Osteoblast (primary cell): ENCODE measurements around the gene SOX21. TPM values are rescaled to one million over a fixed set of nuclear protein-coding genes. Genes with fewer than 3 reads are reported as not detected.

Experiments
- DNase-seq: peaks from one replicate; pipeline ENCODE4 v3.0.0; 2011; ENCODE audit warnings: low spot score, mixed read lengths; ENCODE audit not compliant: insufficient read length; ENCODE audit errors: missing footprints
- H2AFZ ChIP-seq: 2 replicates; pipeline ENCODE4 v1.6.0; 2011; ENCODE audit warnings: mild to moderate bottlenecking, low read length
- H3K27ac ChIP-seq: 2 replicates; pipeline ENCODE4 v1.5.1; 2011; ENCODE audit warnings: mild to moderate bottlenecking, low read depth, low read length, moderate library complexity
- H3K27me3 ChIP-seq: 2 replicates; pipeline ENCODE4 v1.6.0; 2012; ENCODE audit warnings: mild to moderate bottlenecking, control low read depth, inconsistent platforms, low read length, moderate library complexity; ENCODE audit not compliant: insufficient read depth
- H3K36me3 ChIP-seq: 2 replicates; pipeline ENCODE4 v1.5.1; 2011; ENCODE audit warnings: mild to moderate bottlenecking, low read length, control low read depth, moderate library complexity; ENCODE audit not compliant: insufficient read depth
- H3K4me1 ChIP-seq: 2 replicates; pipeline ENCODE4 v1.5.1; 2011; ENCODE audit warnings: mild to moderate bottlenecking, low read length, control low read depth, moderate library complexity; ENCODE audit not compliant: insufficient read depth
- H3K4me2 ChIP-seq: 2 replicates; pipeline ENCODE4 v1.6.0; 2011; ENCODE audit warnings: mild to moderate bottlenecking, low read length; ENCODE audit not compliant: insufficient read depth
- H3K4me3 ChIP-seq: fragments of 200-600 bp; sonication (generic); 3 replicates; pipeline ENCODE4 v1.5.1; 2012; ENCODE audit warnings: mild to moderate bottlenecking, low read length, inconsistent platforms; ENCODE audit not compliant: insufficient read depth
- H3K79me2 ChIP-seq: 2 replicates; pipeline ENCODE4 v1.6.0; 2012; ENCODE audit warnings: mild to moderate bottlenecking, low read length, control low read depth, inconsistent platforms; ENCODE audit not compliant: insufficient read depth
- H3K9me3 ChIP-seq: 2 replicates; pipeline ENCODE4 v1.5.1; 2011; ENCODE audit warnings: low read depth, low read length, control low read depth
- H4K20me1 ChIP-seq: 2 replicates; pipeline ENCODE4 v1.6.0; 2012; ENCODE audit warnings: mild to moderate bottlenecking, low read length, control low read depth; ENCODE audit not compliant: insufficient read depth
- total RNA-seq: library from RNA; depleted of rRNA; stranded (reverse); fragments of >200 nt; gene quantifications from 2 replicates; pipeline ENCODE4 v1.2.3, GENCODE V29; 2012
- TF ChIP-seq, protein P1 (sequence below): IDR thresholded peaks from 2 replicates; pipeline ENCODE4 v1.5.1; 2011; ENCODE audit warnings: mild to moderate bottlenecking, low read depth, low read length, moderate library complexity; ENCODE audit errors: extremely low read depth

The SOX21 gene
- total RNA-seq, 1 donor, result not detected

DNA sequence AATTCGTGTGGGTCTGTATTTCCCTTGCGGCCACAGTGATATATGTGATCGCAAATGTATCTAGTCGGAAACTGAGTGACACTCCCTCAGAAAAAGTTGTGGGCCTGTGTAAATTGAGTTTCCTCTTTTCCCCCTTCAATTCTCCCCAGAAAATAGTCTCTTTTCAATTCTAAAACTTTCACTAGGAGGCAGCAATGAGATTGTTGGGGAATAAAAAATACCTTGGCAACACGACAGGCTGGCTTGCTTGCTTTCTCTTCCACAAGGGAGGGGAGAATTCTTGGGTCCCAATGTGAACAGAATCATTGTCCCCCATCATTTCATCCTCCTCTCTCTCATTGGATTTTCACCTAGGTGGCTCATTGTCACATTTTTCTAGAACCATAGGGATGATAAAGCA lies 3.7 kb upstream of the SOX21 start:
- TF ChIP-seq, protein P1, sequence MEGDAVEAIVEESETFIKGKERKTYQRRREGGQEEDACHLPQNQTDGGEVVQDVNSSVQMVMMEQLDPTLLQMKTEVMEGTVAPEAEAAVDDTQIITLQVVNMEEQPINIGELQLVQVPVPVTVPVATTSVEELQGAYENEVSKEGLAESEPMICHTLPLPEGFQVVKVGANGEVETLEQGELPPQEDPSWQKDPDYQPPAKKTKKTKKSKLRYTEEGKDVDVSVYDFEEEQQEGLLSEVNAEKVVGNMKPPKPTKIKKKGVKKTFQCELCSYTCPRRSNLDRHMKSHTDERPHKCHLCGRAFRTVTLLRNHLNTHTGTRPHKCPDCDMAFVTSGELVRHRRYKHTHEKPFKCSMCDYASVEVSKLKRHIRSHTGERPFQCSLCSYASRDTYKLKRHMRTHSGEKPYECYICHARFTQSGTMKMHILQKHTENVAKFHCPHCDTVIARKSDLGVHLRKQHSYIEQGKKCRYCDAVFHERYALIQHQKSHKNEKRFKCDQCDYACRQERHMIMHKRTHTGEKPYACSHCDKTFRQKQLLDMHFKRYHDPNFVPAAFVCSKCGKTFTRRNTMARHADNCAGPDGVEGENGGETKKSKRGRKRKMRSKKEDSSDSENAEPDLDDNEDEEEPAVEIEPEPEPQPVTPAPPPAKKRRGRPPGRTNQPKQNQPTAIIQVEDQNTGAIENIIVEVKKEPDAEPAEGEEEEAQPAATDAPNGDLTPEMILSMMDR, result no peak
- Histone ChIP-seq H3K4me1 (no peaks in the 10 kb centered on the region), H3K27me3 (peaks cover 54% of the 10 kb centered on the region), H2AFZ (no peak overlapping the region), H3K4me2 (no peak overlapping the region), H4K20me1 (no peaks in the 10 kb centered on the region), H3K4me3 (no peak overlapping the region), H3K27ac (no peak overlapping the region), H3K36me3 (no peaks in the 10 kb centered on the region), H3K79me2 (no peaks in the 10 kb centered on the region), H3K9me3 (no peaks in the 10 kb centered on the region)
- DNase-seq, result no peak

DNA sequence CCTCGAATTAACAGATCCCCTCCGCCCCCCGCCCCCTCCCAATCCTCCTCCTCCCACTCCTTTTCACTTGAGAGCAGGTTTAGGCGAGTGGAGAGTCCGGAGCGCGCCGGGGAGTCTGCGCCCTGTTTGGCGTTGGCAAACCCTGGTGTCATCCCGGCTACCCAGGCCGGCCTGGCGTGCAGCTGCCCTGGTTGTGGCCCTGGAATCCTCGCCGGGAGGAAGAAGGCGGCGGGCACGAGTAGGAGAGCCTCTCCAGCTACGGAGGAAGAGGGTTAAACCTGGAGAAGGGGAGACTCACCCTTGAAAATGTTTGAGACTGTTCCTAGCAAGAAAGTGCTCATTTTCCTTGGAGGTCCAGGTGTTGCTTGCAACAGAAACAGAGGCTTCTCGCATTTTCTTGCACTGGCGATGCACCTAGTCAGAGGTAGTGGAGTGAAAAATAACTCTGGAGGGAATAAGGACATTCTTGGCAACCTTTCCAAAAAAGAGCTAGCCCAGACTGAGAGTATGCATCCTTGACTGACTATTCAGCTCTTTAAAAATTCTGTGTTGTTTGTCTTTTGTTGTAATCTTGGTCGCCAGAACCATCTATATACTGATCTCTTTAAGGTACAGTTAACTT lies 1.3 kb upstream of the SOX21 start:
- H3K27me3 ChIP-seq, result peaks cover 77% of the 10 kb centered on the region
- H3K27ac ChIP-seq, result no peak overlapping the region
- no peak overlapping the region for H3K4me2 ChIP-seq
- DNase-seq, result peak; percentile 79
- H4K20me1 ChIP-seq, result no peaks in the 10 kb centered on the region
- no peaks in the 10 kb centered on the region for H3K4me1 ChIP-seq
- H3K4me3 ChIP-seq, result no peak overlapping the region
- TF ChIP-seq, protein P1, result no peak
- H3K36me3 ChIP-seq, result no peaks in the 10 kb centered on the region
- no peaks in the 10 kb centered on the region for H3K79me2 ChIP-seq
- no peak overlapping the region for H2AFZ ChIP-seq
- H3K9me3 ChIP-seq, result no peaks in the 10 kb centered on the region

DNA sequence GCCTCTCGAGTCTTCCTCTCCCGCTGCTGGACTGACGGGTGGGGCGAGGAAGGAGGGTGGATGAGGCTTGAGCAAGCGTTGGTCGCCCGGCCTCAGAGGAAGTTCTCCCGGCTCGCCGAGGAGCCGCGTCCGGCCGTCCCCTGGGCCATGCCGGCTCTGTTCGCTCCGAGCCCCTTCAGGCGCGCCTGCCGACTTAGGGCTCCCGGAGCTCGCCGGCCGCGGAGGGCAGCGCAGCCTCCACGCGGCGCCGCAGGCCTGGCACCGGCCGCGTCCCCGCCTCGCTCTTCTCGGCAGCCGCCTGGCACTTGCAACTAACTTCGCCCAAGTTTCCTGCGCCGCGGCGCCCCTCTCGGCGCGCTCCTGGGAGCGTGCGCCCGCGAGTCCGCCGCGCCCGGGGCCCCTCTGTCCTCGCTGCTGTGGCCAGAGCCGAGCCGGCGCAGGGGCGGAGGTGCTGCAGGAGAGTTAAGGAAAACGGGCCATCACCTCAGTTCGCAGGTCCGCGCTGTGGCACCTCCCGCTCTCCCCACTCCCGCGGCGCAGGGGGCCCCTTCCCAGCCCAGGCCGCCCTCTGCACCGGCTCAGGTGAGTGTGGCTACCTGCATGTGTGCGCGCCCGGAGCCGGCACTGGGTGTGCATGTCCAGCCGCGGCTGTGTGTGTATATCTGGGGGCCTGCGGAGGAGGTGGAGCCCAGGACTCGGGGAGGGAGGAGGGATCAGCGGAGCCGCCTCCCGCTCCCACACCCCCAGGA lies 641 bp upstream of the SOX21 start:
- TF ChIP-seq, protein P1, result no peak
- Histone ChIP-seq H3K27ac (no peak overlapping the region), H3K4me2 (peak overlapping the region; percentile 48), H3K79me2 (no peaks in the 10 kb centered on the region), H4K20me1 (no peaks in the 10 kb centered on the region), H2AFZ (no peak overlapping the region), H3K9me3 (no peaks in the 10 kb centered on the region), H3K4me3 (peak overlapping the region; percentile 39), H3K36me3 (no peaks in the 10 kb centered on the region), H3K27me3 (peaks cover 84% of the 10 kb centered on the region), H3K4me1 (no peaks in the 10 kb centered on the region)
- peak; percentile 63 for DNase-seq

DNA sequence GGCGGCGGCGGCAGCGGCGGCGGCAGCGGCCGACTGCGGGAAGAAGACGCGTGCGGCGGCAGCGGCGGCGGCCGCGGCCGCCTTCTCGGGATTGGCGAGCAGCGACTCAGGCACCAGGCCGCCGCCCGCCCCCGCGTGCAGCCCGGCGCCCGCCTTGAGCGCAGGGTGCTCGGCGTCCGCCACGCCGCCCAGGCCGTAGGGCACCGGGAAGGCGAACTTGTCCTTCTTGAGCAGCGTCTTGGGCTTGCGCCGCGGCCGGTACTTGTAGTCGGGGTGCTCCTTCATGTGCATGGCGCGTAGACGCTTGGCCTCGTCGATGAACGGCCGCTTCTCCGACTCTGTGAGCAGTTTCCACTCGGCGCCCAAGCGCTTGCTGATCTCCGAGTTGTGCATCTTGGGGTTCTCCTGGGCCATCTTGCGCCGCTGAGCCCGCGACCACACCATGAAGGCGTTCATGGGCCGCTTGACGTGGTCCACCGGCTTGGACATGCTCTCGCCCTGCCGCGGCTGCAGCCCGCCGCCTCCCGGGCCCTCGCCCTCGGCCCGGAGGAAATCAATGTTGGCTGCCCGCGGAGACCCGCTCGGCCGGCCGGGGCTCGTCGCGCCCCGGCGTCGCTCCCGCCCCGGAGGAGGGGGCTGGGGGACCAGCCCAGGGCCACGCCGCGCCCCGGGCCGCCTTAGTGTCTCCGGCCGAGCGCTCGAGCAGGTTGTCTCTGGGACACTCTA lies 621 bp downstream of the SOX21 start:
- Histone ChIP-seq H3K36me3 (no peaks in the 10 kb centered on the region), H3K9me3 (no peaks in the 10 kb centered on the region), H3K27me3 (peaks cover 92% of the 10 kb centered on the region), H3K79me2 (no peaks in the 10 kb centered on the region), H2AFZ (no peak overlapping the region), H4K20me1 (no peaks in the 10 kb centered on the region), H3K4me2 (no peak overlapping the region), H3K4me3 (no peak overlapping the region), H3K4me1 (no peaks in the 10 kb centered on the region), H3K27ac (no peak overlapping the region)
- peak; percentile 82 for DNase-seq
- TF ChIP-seq, protein P1, result no peak
